Liver (tissue), 9 donors: Measurements from ENCODE around the gene TRIM63. TPM values are rescaled to one million over a fixed set of nuclear protein-coding genes. Genes with fewer than 3 reads are reported as not detected.

ENCODE experiments used
- DNase-seq: peaks from one replicate; pipeline ENCODE4 v3.0.0-alpha.2; 2017; ENCODE audit warnings: low spot score
- H3K27ac ChIP-seq, 2 donors: one replicate each; pipeline ENCODE4 v1.7.0; 2013; ENCODE audit warnings: inconsistent platforms in 2 of 2, low read length in 2 of 2, control low read depth in 1 of 2, low read depth in 1 of 2, mild to moderate bottlenecking in 1 of 2
- H3K27me3 ChIP-seq, 4 donors: one replicate each; pipeline versions ENCODE4 v1.6.1 to v1.7.0; 2013; ENCODE audit warnings: low read length in 3 of 4, inconsistent platforms in 1 of 4, mild to moderate bottlenecking in 1 of 4, moderate library complexity in 1 of 4; ENCODE audit not compliant: control insufficient read depth in 4 of 4, insufficient read depth in 4 of 4
- H3K36me3 ChIP-seq, 4 donors: one replicate each; pipeline versions ENCODE4 v1.6.1 to v1.7.0; 2013; ENCODE audit warnings: low read length in 3 of 4, mild to moderate bottlenecking in 3 of 4, low read depth in 1 of 4, moderate library complexity in 1 of 4; ENCODE audit not compliant: control insufficient read depth in 4 of 4, insufficient read depth in 3 of 4
- H3K4me1 ChIP-seq, 4 donors: one replicate each; pipeline versions ENCODE4 v1.6.1 to v1.7.0; 2013; ENCODE audit warnings: low read length in 3 of 4, mild to moderate bottlenecking in 3 of 4, moderate library complexity in 1 of 4; ENCODE audit not compliant: control insufficient read depth in 4 of 4, insufficient read depth in 4 of 4
- H3K4me3 ChIP-seq, 3 donors: one replicate each; pipeline versions ENCODE4 v1.6.1 to v1.7.0; 2013; ENCODE audit warnings: low read length in 3 of 3, control low read depth in 1 of 3, low read depth in 1 of 3, mild to moderate bottlenecking in 1 of 3
- H3K9ac ChIP-seq, 2 donors: one replicate each; pipeline ENCODE4 v1.7.0; 2013; ENCODE audit warnings: low read length in 2 of 2, mild to moderate bottlenecking in 2 of 2, moderate library complexity in 2 of 2, control low read depth in 1 of 2, low read depth in 1 of 2
- H3K9me3 ChIP-seq, 4 donors: one replicate each; pipeline versions ENCODE4 v1.6.1 to v1.7.0; 2013; ENCODE audit warnings: low read length in 3 of 4; ENCODE audit not compliant: control insufficient read depth in 4 of 4
- EGR1 ChIP-seq, 2 donors: IDR thresholded peaks; 2 replicates each; pipeline ENCODE4 v1.6.1; 2016 to 2018; ENCODE audit warnings: antibody characterized with exemption in 2 of 2, low read depth in 2 of 2
- FOXA1 ChIP-seq: IDR thresholded peaks from 2 replicates; pipeline ENCODE4 v1.6.1; 2016; ENCODE audit warnings: antibody characterized with exemption
- FOXA2 ChIP-seq: IDR thresholded peaks from 2 replicates; pipeline ENCODE4 v1.6.1; 2016; ENCODE audit warnings: antibody characterized with exemption
- GABPA ChIP-seq, 2 donors: IDR thresholded peaks in 1 of 2; conservative IDR thresholded peaks in 1 of 2; 2 replicates each; pipeline ENCODE4 v1.6.1; 2016; ENCODE audit warnings: antibody characterized with exemption in 2 of 2, mild to moderate bottlenecking in 1 of 2, moderate library complexity in 1 of 2
- HNF4A ChIP-seq, 2 donors: conservative IDR thresholded peaks; 2 replicates each; pipeline ENCODE4 v1.6.1; 2016; ENCODE audit warnings: antibody characterized with exemption in 2 of 2, mild to moderate bottlenecking in 2 of 2
- HNF4G ChIP-seq: IDR thresholded peaks from 2 replicates; pipeline ENCODE4 v1.6.1; 2016; ENCODE audit warnings: antibody characterized with exemption
- JUND ChIP-seq, 2 donors: IDR thresholded peaks; 2 replicates each; pipeline ENCODE4 v1.6.1; 2016; ENCODE audit warnings: antibody characterized with exemption in 2 of 2
- NR2F2 ChIP-seq: IDR thresholded peaks from 2 replicates; pipeline ENCODE4 v1.6.1; 2016; ENCODE audit warnings: antibody characterized with exemption
- RAD21 ChIP-seq, 2 donors: IDR thresholded peaks; 2 replicates each; pipeline ENCODE4 v1.6.1; 2016; ENCODE audit warnings: antibody characterized with exemption in 2 of 2, mild to moderate bottlenecking in 2 of 2
- SP1 ChIP-seq: IDR thresholded peaks from 2 replicates; pipeline ENCODE4 v1.6.1; 2018; ENCODE audit warnings: antibody characterized with exemption, mild to moderate bottlenecking
- TAF1 ChIP-seq: conservative IDR thresholded peaks from 2 replicates; pipeline ENCODE4 v1.6.1; 2016; ENCODE audit warnings: antibody characterized with exemption, mild to moderate bottlenecking
- YY1 ChIP-seq: IDR thresholded peaks from 2 replicates; pipeline ENCODE4 v1.6.1; 2016; ENCODE audit warnings: antibody characterized with exemption, mild to moderate bottlenecking
- WGBS: extraction: QIAGEN DNeasy Blood & Tissue Kit; methylation state at CpG from one replicate; pipeline ENCODE4 v1.1.7; 2013; 5-methylcytosine and 5-hydroxymethylcytosine counted together
- polyA plus RNA-seq, 2 donors: library from polyadenylated mRNA; stranded (reverse) in 1 of 2; unstranded in 1 of 2; fragments of 200-250 nt in 1 of 2; fragments of >200 nt in 1 of 2; fragmentation: Nextera tagmentation in 1 of 2; extraction: Ambion mirVana in 1 of 2; gene quantifications; one replicate each; pipeline versions ENCODE4 v1.2.1 to v1.2.3, GENCODE V29; 2013 to 2015
- total RNA-seq, 2 donors: library from RNA; depleted of rRNA; stranded (reverse); fragments of >200 nt; gene quantifications; one replicate each; pipeline ENCODE4 v1.2.3, GENCODE V29; 2014
- TF ChIP-seq, protein P1 (sequence below): IDR thresholded peaks from 2 replicates; pipeline ENCODE4 v1.6.1; 2016; ENCODE audit warnings: antibody characterized with exemption, mild to moderate bottlenecking
- TF ChIP-seq, protein P2 (sequence below): IDR thresholded peaks from 2 replicates; pipeline ENCODE4 v1.6.1; 2016; ENCODE audit warnings: antibody characterized with exemption
- TF ChIP-seq, protein P3 (sequence below): IDR thresholded peaks from 2 replicates; pipeline ENCODE4 v1.6.1; 2016; ENCODE audit warnings: antibody characterized with exemption
- TF ChIP-seq, protein P4 (sequence below): IDR thresholded peaks from 2 replicates; pipeline ENCODE4 v1.6.1; 2016; ENCODE audit warnings: antibody characterized with exemption
- donor health status: healthy.
- donor health status: healthy.
- donor health status: healthy.
- donor health status: healthy.
- donor health status: healthy.

TRIM63 gene
- total and polyA plus RNA-seq, 4 donors, result 0.03 TPM; not detected in 3

DNA sequence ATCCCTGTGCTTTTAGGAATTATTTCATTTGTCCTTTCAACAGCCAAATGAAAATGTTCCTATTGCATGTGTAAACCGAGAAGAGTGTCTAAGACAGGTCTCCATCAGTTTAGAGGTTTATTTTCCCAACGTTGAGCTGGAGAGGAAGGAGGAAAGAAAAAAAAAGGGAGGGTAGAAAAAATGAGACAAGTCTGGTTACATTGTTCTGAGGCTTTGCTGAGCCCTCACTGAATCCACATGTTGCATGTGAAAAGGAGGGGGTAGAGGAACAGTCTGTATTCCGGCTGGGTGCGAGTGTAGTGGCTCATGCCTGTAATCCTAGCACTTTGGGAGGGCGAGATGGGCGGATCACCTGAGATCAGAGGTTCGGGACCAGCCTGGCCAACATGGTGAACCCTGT is 25.0 kb upstream of the TRIM63 start:
- Histone ChIP-seq H3K27ac (no peak overlapping the region), H3K9me3 (no peaks in the 10 kb centered on the region), H3K27me3 (peaks cover 0 to 3% (median 0%) of the 10 kb centered on the region in 4 donors), H3K9ac (no peak overlapping the region), H3K4me1 (peaks cover 0 to 2% (median under 1%) of the 10 kb centered on the region in 4 donors), H3K4me3 (no peak overlapping the region), H3K36me3 (no peaks in the 10 kb centered on the region)
- WGBS, result 62% methylated on average over 7 of the region's 7 CpGs
- DNase-seq, result no peak
- TF ChIP-seq HNF4G (no peak), TAF1 (no peak), JUND (IDR thresholded peaks at IDR 0.05) (no peak), HNF4A (conservative IDR thresholded peaks at IDR 0.05) (no peak), YY1 (no peak), NR2F2 (no peak), RAD21 (IDR thresholded peaks at IDR 0.05) (no peak), EGR1 (IDR thresholded peaks at IDR 0.05; ENCODE audit: low read depth in 2 of 2) (no peak), FOXA2 (no peak), GABPA (IDR thresholded peaks at IDR 0.05 in 1 of 2, conservative IDR thresholded peaks at IDR 0.05 in 1 of 2) (no peak)
- TF ChIP-seq, protein P1, sequence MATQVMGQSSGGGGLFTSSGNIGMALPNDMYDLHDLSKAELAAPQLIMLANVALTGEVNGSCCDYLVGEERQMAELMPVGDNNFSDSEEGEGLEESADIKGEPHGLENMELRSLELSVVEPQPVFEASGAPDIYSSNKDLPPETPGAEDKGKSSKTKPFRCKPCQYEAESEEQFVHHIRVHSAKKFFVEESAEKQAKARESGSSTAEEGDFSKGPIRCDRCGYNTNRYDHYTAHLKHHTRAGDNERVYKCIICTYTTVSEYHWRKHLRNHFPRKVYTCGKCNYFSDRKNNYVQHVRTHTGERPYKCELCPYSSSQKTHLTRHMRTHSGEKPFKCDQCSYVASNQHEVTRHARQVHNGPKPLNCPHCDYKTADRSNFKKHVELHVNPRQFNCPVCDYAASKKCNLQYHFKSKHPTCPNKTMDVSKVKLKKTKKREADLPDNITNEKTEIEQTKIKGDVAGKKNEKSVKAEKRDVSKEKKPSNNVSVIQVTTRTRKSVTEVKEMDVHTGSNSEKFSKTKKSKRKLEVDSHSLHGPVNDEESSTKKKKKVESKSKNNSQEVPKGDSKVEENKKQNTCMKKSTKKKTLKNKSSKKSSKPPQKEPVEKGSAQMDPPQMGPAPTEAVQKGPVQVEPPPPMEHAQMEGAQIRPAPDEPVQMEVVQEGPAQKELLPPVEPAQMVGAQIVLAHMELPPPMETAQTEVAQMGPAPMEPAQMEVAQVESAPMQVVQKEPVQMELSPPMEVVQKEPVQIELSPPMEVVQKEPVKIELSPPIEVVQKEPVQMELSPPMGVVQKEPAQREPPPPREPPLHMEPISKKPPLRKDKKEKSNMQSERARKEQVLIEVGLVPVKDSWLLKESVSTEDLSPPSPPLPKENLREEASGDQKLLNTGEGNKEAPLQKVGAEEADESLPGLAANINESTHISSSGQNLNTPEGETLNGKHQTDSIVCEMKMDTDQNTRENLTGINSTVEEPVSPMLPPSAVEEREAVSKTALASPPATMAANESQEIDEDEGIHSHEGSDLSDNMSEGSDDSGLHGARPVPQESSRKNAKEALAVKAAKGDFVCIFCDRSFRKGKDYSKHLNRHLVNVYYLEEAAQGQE, result no peak
- TF ChIP-seq, protein P2, sequence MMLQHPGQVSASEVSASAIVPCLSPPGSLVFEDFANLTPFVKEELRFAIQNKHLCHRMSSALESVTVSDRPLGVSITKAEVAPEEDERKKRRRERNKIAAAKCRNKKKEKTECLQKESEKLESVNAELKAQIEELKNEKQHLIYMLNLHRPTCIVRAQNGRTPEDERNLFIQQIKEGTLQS, result no peak
- TF ChIP-seq, protein P3, sequence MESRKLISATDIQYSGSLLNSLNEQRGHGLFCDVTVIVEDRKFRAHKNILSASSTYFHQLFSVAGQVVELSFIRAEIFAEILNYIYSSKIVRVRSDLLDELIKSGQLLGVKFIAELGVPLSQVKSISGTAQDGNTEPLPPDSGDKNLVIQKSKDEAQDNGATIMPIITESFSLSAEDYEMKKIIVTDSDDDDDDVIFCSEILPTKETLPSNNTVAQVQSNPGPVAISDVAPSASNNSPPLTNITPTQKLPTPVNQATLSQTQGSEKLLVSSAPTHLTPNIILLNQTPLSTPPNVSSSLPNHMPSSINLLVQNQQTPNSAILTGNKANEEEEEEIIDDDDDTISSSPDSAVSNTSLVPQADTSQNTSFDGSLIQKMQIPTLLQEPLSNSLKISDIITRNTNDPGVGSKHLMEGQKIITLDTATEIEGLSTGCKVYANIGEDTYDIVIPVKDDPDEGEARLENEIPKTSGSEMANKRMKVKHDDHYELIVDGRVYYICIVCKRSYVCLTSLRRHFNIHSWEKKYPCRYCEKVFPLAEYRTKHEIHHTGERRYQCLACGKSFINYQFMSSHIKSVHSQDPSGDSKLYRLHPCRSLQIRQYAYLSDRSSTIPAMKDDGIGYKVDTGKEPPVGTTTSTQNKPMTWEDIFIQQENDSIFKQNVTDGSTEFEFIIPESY, result no peak
- TF ChIP-seq, protein P4, sequence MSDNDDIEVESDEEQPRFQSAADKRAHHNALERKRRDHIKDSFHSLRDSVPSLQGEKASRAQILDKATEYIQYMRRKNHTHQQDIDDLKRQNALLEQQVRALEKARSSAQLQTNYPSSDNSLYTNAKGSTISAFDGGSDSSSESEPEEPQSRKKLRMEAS, result no peak

DNA sequence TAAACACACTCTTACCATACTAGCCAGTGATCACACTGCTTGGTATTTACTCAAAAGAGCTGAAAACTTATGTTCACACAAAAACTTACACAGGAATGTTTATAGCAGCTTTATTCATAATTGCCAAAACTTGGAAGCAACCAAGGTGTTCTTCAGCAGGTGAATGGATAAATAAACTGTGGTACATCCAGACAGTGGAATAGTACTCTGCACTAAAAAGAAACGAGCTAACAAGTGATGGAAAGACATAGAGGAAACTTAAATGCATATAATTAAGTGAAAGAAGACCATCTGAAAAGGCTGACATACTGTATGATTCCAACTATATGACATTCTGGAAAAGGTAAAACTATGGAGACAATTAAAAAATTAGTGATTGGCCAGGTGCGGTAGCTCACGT is 23.5 kb upstream of the TRIM63 start:
- 77% methylated on average over 3 of the region's 3 CpGs for WGBS
- peaks cover 0 to 3% (median 0%) of the 10 kb centered on the region in 4 donors for H3K27me3 ChIP-seq

More for the DNA sequence above, 23.5 kb upstream of the TRIM63 start:
- DNase-seq, result no peak
- Histone ChIP-seq H3K9ac (no peak overlapping the region), H3K4me1 (peaks cover 0 to 2% (median 0%) of the 10 kb centered on the region in 4 donors), H3K36me3 (no peaks in the 10 kb centered on the region), H3K27ac (no peak overlapping the region), H3K4me3 (no peak overlapping the region), H3K9me3 (no peaks in the 10 kb centered on the region)
- TF ChIP-seq FOXA1, result no peak
- TF ChIP-seq, protein P3, result no peak
- no peak for TF ChIP-seq SP1
- no peak for TF ChIP-seq HNF4A (conservative IDR thresholded peaks at IDR 0.05)
- TF ChIP-seq, protein P4, result no peak
